ENCODE measurements around the gene HCN2.
A peak's percentile ranks its signal among the peaks of the same experiment; 100 is the strongest.

Gene HCN2

GRCh38 chr19:589693-590395 is at the start of gene HCN2:
HCN2 (plus strand) TSS chr19:589881; CDS start chr19:589946, 65 bp downstream.
- intact Hi-C loops (cut with DNase I; ENCODE audit: low total_unique reads): no loop called here
- no peak within 1 kb of the TSS for H3K27ac ChIP-seq

GRCh38 chr19:540867-541637 is 48.6 kb upstream of the HCN2 start:
- no peak for TF ChIP-seq CTCF (IDR thresholded peaks at IDR 0.05)
- no peak for DNase-seq
- peaks cover 0 to 8% (median 0%) of the 10 kb centered on the region in 4 donors for H3K4me1 ChIP-seq
- H3K27ac ChIP-seq: no peak overlapping the region
- H3K9me3 ChIP-seq: no peaks in the 10 kb centered on the region
- H3K36me3 ChIP-seq: peaks cover 48 to 65% (median 57%) of the 10 kb centered on the region in 3 donors
- H3K27me3 ChIP-seq: no peaks in the 10 kb centered on the region
- intact Hi-C loops (cut with DNase I; ENCODE audit: low total_unique reads): no loop called here
- H3K4me3 ChIP-seq: no peak overlapping the region

More at GRCh38 chr19:589693-590395, at the start of gene HCN2:
- Histone ChIP-seq H3K36me3 (no peaks in the 10 kb centered on the region), H3K4me1 (peaks cover 0 to 25% (median 5%) of the 10 kb centered on the region in 4 donors), H3K9me3 (no peaks in the 10 kb centered on the region), H3K4me3 (peak within 1 kb of the TSS in 1 of 2 donors; percentile 9), H3K27me3 (peaks cover 4 to 83% of the 10 kb centered on the region in 2 donors)
- no peak for TF ChIP-seq CTCF (IDR thresholded peaks at IDR 0.05)
- no peak for DNase-seq

DNA sequence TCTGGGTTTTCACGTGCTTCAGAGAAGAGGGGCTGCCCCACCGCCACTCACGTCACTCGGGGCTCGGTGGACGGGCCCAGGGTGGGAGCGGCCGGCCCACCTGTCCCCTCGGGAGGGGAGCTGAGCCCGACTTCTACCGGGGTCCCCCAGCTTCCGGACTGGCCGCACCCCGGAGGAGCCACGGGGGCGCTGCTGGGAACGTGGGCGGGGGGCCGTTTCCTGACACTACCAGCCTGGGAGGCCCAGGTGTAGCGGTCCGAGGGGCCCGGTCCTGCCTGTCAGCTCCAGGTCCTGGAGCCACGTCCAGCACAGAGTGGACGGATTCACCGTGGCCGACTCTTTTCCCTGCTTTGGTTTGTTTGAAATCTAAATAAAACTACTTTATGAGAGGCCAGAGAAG is 48.0 kb upstream of the HCN2 start:
- H3K27me3 ChIP-seq: no peaks in the 10 kb centered on the region
- no peak overlapping the region for H3K27ac ChIP-seq
- no peaks in the 10 kb centered on the region for H3K9me3 ChIP-seq
- H3K4me1 ChIP-seq: peaks cover 0 to 7% (median 0%) of the 10 kb centered on the region in 4 donors
- peaks cover 42 to 58% (median 51%) of the 10 kb centered on the region in 3 donors for H3K36me3 ChIP-seq
- DNase-seq: no peak
- no peak overlapping the region for H3K4me3 ChIP-seq
- intact Hi-C loops (cut with DNase I; ENCODE audit: low total_unique reads): no loop called here
- no peak for TF ChIP-seq CTCF (IDR thresholded peaks at IDR 0.05)

DNA sequence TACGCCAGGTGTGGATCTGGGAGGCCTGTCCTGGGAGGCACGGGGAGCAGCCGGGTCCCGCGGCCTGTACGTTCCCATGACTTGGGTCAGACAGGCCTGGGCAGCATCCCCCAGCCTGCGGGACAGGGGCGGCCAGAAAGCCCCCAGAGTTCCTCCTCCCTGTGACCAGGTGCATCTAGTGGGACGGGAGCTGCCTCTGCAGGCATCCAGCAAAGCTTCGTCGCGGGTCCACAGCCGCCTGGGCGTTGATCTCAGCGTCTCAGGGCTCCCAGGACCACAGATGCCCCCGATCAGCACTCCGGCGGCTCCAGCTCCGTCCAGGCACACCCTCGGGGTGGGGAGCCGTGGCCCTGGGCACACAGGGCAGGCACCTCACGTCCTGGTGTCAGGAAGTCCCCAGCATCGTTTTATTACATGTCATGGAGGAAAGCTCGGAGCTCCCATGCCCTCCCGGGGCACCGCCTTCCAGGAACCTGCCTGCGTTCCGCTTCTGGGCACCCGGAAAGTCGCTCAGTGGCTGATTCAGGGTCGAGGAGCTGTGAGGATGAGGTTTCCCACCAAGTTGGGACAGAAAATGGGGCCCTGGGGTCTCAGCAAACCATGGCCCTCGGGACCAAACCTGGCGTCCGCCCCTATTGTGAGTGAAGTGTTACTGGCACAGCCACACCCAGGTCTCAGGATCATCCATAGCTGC is 47.4 kb upstream of the HCN2 start:
- intact Hi-C loops (cut with DNase I; ENCODE audit: low total_unique reads): no loop called here
- no peak for TF ChIP-seq CTCF (IDR thresholded peaks at IDR 0.05)
- peaks cover 37 to 52% (median 45%) of the 10 kb centered on the region in 3 donors for H3K36me3 ChIP-seq

DNA sequence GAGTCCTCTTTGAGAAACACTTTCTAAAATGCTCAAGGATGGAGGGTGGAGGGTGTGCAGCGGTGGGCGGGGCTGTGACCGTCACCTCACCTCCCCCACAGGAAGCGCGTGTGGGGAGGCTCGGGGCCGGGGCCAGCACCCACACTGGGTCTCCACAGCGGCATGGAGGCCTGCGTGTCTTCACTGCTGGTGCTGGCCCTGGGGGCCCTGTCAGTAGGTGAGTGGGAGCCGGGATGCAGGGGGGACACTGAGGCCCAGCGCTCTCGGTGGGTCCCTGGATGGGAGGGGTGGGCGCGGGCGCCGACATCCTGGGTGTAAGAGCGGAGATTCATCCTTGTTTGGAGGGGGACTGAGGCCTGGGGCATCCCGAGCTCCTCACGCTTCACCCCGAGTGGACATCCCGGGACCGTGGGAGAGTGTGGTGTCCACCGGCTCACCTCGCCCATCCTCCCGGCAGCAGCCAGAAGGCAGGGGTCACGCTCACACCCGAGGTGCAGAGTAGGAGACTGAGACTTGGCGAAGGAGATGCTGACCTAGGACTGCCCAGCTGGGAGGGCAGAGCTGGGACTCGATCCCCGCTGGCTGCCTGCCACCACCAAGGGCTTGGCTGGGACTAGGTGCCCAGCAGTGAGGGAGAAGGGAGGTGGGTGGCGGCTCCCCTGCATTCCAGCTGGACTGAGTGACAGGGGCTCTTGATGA is 45.6 kb upstream of the HCN2 start, which contains the start of gene GZMM:
Gene GZMM (plus strand): TSS at position 144 of the 699 bp plus-strand sequence. CDS start 19 bp downstream, at position 163.
- intact Hi-C loops (cut with DNase I; ENCODE audit: low total_unique reads): no loop called here
- H3K36me3 ChIP-seq: peaks cover 25 to 36% (median 30%) of the 10 kb centered on the region in 3 donors
- H3K27ac ChIP-seq: no peak within 1 kb of the TSS
- H3K27me3 ChIP-seq: peaks cover 0 to 11% of the 10 kb centered on the region in 2 donors
- no peak within 1 kb of the TSS for H3K4me3 ChIP-seq
- no peak for DNase-seq
- H3K9me3 ChIP-seq: no peaks in the 10 kb centered on the region
- TF ChIP-seq CTCF (IDR thresholded peaks at IDR 0.05): no peak
- H3K4me1 ChIP-seq: peaks cover 0 to 2% (median 0%) of the 10 kb centered on the region in 4 donors

More for the DNA sequence above, 47.4 kb upstream of the HCN2 start:
- no peak overlapping the region for H3K27ac ChIP-seq
- H3K9me3 ChIP-seq: no peaks in the 10 kb centered on the region
- no peak overlapping the region for H3K4me3 ChIP-seq
- no peak for DNase-seq
- peaks cover 0 to 7% (median 0%) of the 10 kb centered on the region in 4 donors for H3K4me1 ChIP-seq
- no peaks in the 10 kb centered on the region for H3K27me3 ChIP-seq
